ENCODE measurements around the gene ADM.

ADM gene

GRCh38 chr11:10329935-10330334, 25.1 kb downstream of the ADM start:
- DNase-seq (ENCODE audit: low read depth) = peak; percentile 84
- H3K4me3 ChIP-seq (replicated peaks; ENCODE audit: low read depth, low read length) = no peak overlapping the region
- TF ChIP-seq CTCF (IDR thresholded peaks at IDR 0.05; ENCODE audit: low read length, missing control alignments) = no peak

- no peak overlapping the region for H3K4me3 ChIP-seq (replicated peaks; ENCODE audit: low read depth, low read length)
- no peak for DNase-seq (ENCODE audit: low read depth)
- no peak for TF ChIP-seq CTCF (IDR thresholded peaks at IDR 0.05; ENCODE audit: low read length, missing control alignments)
Observed at GRCh38 chr11:10331548-10332289, 26.8 kb downstream of the ADM start.

- H3K4me3 ChIP-seq (replicated peaks; ENCODE audit: low read depth, low read length) = no peak overlapping the region
- TF ChIP-seq CTCF (IDR thresholded peaks at IDR 0.05; ENCODE audit: low read length, missing control alignments) = no peak
- no peak for DNase-seq (ENCODE audit: low read depth)
Observed at GRCh38 chr11:10333490-10333889, 28.6 kb downstream of the ADM start.

- DNase-seq (ENCODE audit: low read depth) = no peak
- no peak overlapping the region for H3K4me3 ChIP-seq (replicated peaks; ENCODE audit: low read depth, low read length)
- no peak for TF ChIP-seq CTCF (IDR thresholded peaks at IDR 0.05; ENCODE audit: low read length, missing control alignments)
Observed at GRCh38 chr11:10338287-10338686, 33.4 kb downstream of the ADM start.

- TF ChIP-seq CTCF (IDR thresholded peaks at IDR 0.05; ENCODE audit: low read length, missing control alignments) = no peak
- H3K4me3 ChIP-seq (replicated peaks; ENCODE audit: low read depth, low read length) = no peak overlapping the region
- peak; percentile 30 for DNase-seq (ENCODE audit: low read depth)
Observed at GRCh38 chr11:10348650-10349280, 43.9 kb downstream of the ADM start.

GRCh38 chr11:10349281-10349665, 44.4 kb downstream of the ADM start:
- no peak overlapping the region for H3K4me3 ChIP-seq (replicated peaks; ENCODE audit: low read depth, low read length)
- DNase-seq (ENCODE audit: low read depth) = no peak
- no peak for TF ChIP-seq CTCF (IDR thresholded peaks at IDR 0.05; ENCODE audit: low read length, missing control alignments)

- DNase-seq (ENCODE audit: low read depth) = no peak
- TF ChIP-seq CTCF (IDR thresholded peaks at IDR 0.05; ENCODE audit: low read length, missing control alignments) = no peak
Observed at GRCh38 chr11:10349806-10350205, 44.9 kb downstream of the ADM start.

More at GRCh38 chr11:10349806-10350205, 44.9 kb downstream of the ADM start:
- no peak overlapping the region for H3K4me3 ChIP-seq (replicated peaks; ENCODE audit: low read depth, low read length)

Measured in fibroblast of pulmonary artery (primary cell).